K562 (cell line): ENCODE data around the gene RAB3GAP2. TPM values are rescaled to one million over a fixed set of nuclear protein-coding genes. Genes with fewer than 3 reads are reported as not detected.

Source experiments
- ATAC-seq: fragments of 200-7000 bp; cut with Tn5 transposase; 3 replicates; pipeline ENCODE4 v1.9.1; 2020; ENCODE audit warnings: moderate library complexity
- BruUV-seq: library from RNA; stranded (reverse); fragments of 400-500 nt; replicated peaks from 2 replicates; lab custom pipeline; 2021; lab: Mats Ljungman, UMichigan
- CTCF ChIA-PET: fragments of 300-600 bp; formaldehyde crosslinking; extraction: SDS; loops from one replicate; lab custom pipeline; 2021; ENCODE audit warnings: low intra/inter-chr PET ratio; lab: Yijun Ruan, JAX
- POLR2A ChIA-PET: fragments of 300-600, 350-650 bp; sonication (Branson Sonifier 250); formaldehyde crosslinking; extraction: SDS; loops from one replicate; lab custom pipeline; 2021; ENCODE audit warnings: antibody characterized with exemption, inconsistent platforms; lab: Yijun Ruan, JAX
- DNase-seq, 4 experiments: peaks; one replicate each; pipeline versions ENCODE4 v3.0.0 to v3.0.0-alpha.2; 2011 to 2018; ENCODE audit warnings: low spot score in 3 of 4, mixed read lengths in 3 of 4; ENCODE audit errors: extremely low read depth in 1 of 4
- FAIRE-seq: peaks from 2 replicates; lab custom pipeline; 2011; peaks lifted over from hg19 to GRCh38; lab: Jason Lieb, UNC
- H2AFZ ChIP-seq: 2 replicates; pipeline ENCODE4 v1.6.0; 2011; ENCODE audit warnings: low read depth, low read length, control low read depth, inconsistent platforms
- H3K27ac ChIP-seq: fragments of 200-600 bp; 3 replicates; pipeline ENCODE4 v1.8.0; 2011; ENCODE audit warnings: low read depth, mild to moderate bottlenecking, control low read depth, inconsistent platforms, low read length, moderate library complexity, mixed read lengths; ENCODE audit errors: extremely low read depth
- H3K27me3 ChIP-seq, 2 experiments: fragments of 300-600 bp in 1 of 2; 2 replicates in 1 of 2; 3 replicates in 1 of 2; pipeline versions ENCODE4 v1.6.0 to v1.8.0; 2011; ENCODE audit warnings: inconsistent platforms in 2 of 2, low read length in 2 of 2, mild to moderate bottlenecking in 1 of 2, mixed read lengths in 1 of 2, moderate library complexity in 1 of 2; ENCODE audit not compliant: control insufficient read depth in 2 of 2, insufficient read depth in 2 of 2
- H3K36me3 ChIP-seq: fragments of 300-600 bp; 3 replicates; pipeline ENCODE4 v1.8.0; 2011; ENCODE audit warnings: mild to moderate bottlenecking, low read length, inconsistent platforms; ENCODE audit not compliant: control insufficient read depth, insufficient read depth
- H3K4me1 ChIP-seq, 2 experiments: fragments of 200-600 bp in 1 of 2; replicated peaks in 1 of 2; 2 replicates in 1 of 2; 3 replicates in 1 of 2; pipeline versions ENCODE4 v1.5.1 to v1.8.0; 2011; ENCODE audit warnings: inconsistent platforms in 2 of 2, low read length in 2 of 2, mild to moderate bottlenecking in 1 of 2, mixed read lengths in 1 of 2, moderate library complexity in 1 of 2; ENCODE audit not compliant: control insufficient read depth in 2 of 2, insufficient read depth in 2 of 2
- H3K4me2 ChIP-seq: 2 replicates; pipeline ENCODE4 v1.6.1; 2011; ENCODE audit warnings: low read length, control low read depth, inconsistent platforms, mixed read lengths; ENCODE audit not compliant: insufficient read depth
- H3K4me3 ChIP-seq: fragments of 200-600 bp; sonication (generic), shearing (Covaris generic); 2 replicates; pipeline ENCODE4 v1.5.1; 2016; ENCODE audit warnings: control low read depth, inconsistent platforms
- H3K79me2 ChIP-seq: fragments of 200-600 bp; 3 replicates; pipeline ENCODE4 v1.8.0; 2011; ENCODE audit warnings: low read length, inconsistent platforms; ENCODE audit not compliant: control insufficient read depth, insufficient read depth
- H3K9ac ChIP-seq, 2 experiments: 2 replicates each; pipeline versions ENCODE4 v1.6.0 to v1.6.1; 2011; ENCODE audit warnings: low read depth in 2 of 2, low read length in 2 of 2, control low read depth in 1 of 2, inconsistent platforms in 1 of 2, mild to moderate bottlenecking in 1 of 2, mixed read lengths in 1 of 2; ENCODE audit not compliant: insufficient read depth in 1 of 2
- H3K9me1 ChIP-seq: one replicate; pipeline ENCODE4 v1.6.0; 2011; ENCODE audit warnings: inconsistent platforms, mild to moderate bottlenecking, low read length, moderate library complexity; ENCODE audit not compliant: control insufficient read depth, insufficient read depth
- H3K9me3 ChIP-seq: replicated peaks from 2 replicates; pipeline ENCODE4 v1.5.1; 2011; ENCODE audit warnings: low read depth, low read length, inconsistent platforms; ENCODE audit not compliant: control insufficient read depth, insufficient read depth
- H4K20me1 ChIP-seq: replicated peaks from 2 replicates; pipeline ENCODE4 v1.6.1; 2011; ENCODE audit warnings: low read length, inconsistent platforms, mixed read lengths; ENCODE audit not compliant: control insufficient read depth, insufficient read depth
- ARID1B ChIP-seq: fragments of 450-650 bp; IDR thresholded peaks from 2 replicates; pipeline ENCODE4 v1.6.1; 2016; ENCODE audit warnings: antibody characterized with exemption, mild to moderate bottlenecking, inconsistent platforms
- BCL6 ChIP-seq: fragments of 250-450 bp; sonication (Bioruptor Pico); IDR thresholded peaks from 2 replicates; pipeline ENCODE4 v1.4.0; 2020
- EHMT2 ChIP-seq: fragments of 450-650 bp; IDR thresholded peaks from 2 replicates; pipeline ENCODE4 v1.6.1; 2018; ENCODE audit warnings: antibody characterized with exemption
- FOXA1 ChIP-seq: fragments of 450-650 bp; IDR thresholded peaks from 2 replicates; pipeline ENCODE4 v1.6.1; 2016; ENCODE audit warnings: mild to moderate bottlenecking, borderline replicate concordance
- KAT8 ChIP-seq: fragments of 450-650 bp; IDR thresholded peaks from 2 replicates; pipeline ENCODE4 v1.6.1; 2016; ENCODE audit warnings: low read depth, mild to moderate bottlenecking
- KDM1A ChIP-seq, 2 experiments: fragments of 450-650 bp; IDR thresholded peaks; 2 replicates each; pipeline ENCODE4 v1.6.1; 2016; ENCODE audit warnings: mild to moderate bottlenecking in 2 of 2
- NEUROD1 ChIP-seq: fragments of 150-350 bp; IDR thresholded peaks from 2 replicates; pipeline ENCODE4 v1.6.1; 2014; ENCODE audit warnings: borderline replicate concordance, low read length, low read depth; ENCODE audit not compliant: partially characterized antibody
- SMAD4 ChIP-seq: fragments of 250-450 bp; sonication (Bioruptor Pico); conservative IDR thresholded peaks from 2 replicates; pipeline ENCODE4 v1.8.0; 2021; ENCODE audit warnings: inconsistent platforms, mild to moderate bottlenecking, moderate library complexity
- TRIM28 ChIP-seq: fragments of 450-650 bp; IDR thresholded peaks from 2 replicates; pipeline ENCODE4 v1.6.1; 2017
- ZBTB1 ChIP-seq: sonication (generic); formaldehyde crosslinking; IDR thresholded peaks from 2 replicates; pipeline ENCODE4 v1.8.1; 2023; ENCODE audit warnings: missing genetic modification reagents, low read depth, mild to moderate bottlenecking, borderline replicate concordance
- ZC3H11A ChIP-seq: IDR thresholded peaks from 2 replicates; pipeline ENCODE4 v1.6.1; 2012; ENCODE audit warnings: low read depth, low read length, improper control_type of control experiment
- ZNF217 ChIP-seq: sonication (generic); formaldehyde crosslinking; IDR thresholded peaks from 2 replicates; pipeline ENCODE4 v1.8.0; 2022; ENCODE audit warnings: mild to moderate bottlenecking, missing genetic modification reagents
- WGBS: fragments of 100-300 bp; shearing (Covaris generic); methylation state at CpG from one replicate; pipeline ENCODE4 v1.1.6; 2016; ENCODE audit warnings: low coverage, mixed read lengths; ENCODE audit not compliant: insufficient coverage; ENCODE audit errors: missing lambda C conversion rate; 5-methylcytosine and 5-hydroxymethylcytosine counted together
- in situ Hi-C: fragments of 300-500 bp; cut with MboI; formaldehyde crosslinking; loops from 4 replicates; pipeline ENCODE4 v1.15.0; 2018; ENCODE audit warnings: inconsistent platforms, mixed read lengths
- intact Hi-C: fragments of 100-400 bp; cut with micrococcal nuclease; formaldehyde crosslinking; loops from 2 replicates; pipeline ENCODE4 v1.14.2; 2022
- polyA plus RNA-seq, 8 experiments: library from polyadenylated mRNA; depleted of rRNA in 4 of 8; stranded (reverse) in 5 of 8; unstranded in 3 of 8; fragments of >200 nt; fragmentation: Nextera tagmentation in 2 of 8; fragmentation: Illumina TruSeq in 1 of 8; extraction: Ambion mirVana in 2 of 8; extraction: Trizol in 1 of 8; gene quantifications; 2 replicates each; pipeline versions ENCODE4 v1.2.1 to v1.2.3, GENCODE V29; 2011 to 2014; ENCODE audit warnings: inconsistent platforms in 1 of 8, missing spikeins in 1 of 8
- total RNA-seq, 7 experiments: library from RNA; depleted of rRNA in 6 of 7; stranded (reverse); fragments of >200 nt in 6 of 7; fragmentation: Illumina TruSeq in 2 of 7; extraction: Trizol in 2 of 7; gene quantifications; 2 replicates each; pipeline versions ENCODE4 v1.2.1 to v1.2.3, GENCODE V29; 2011 to 2021; ENCODE audit warnings: low replicate concordance in 1 of 7
- TF ChIP-seq, protein P1 (sequence below): fragments of 150-350 bp; conservative IDR thresholded peaks from 2 replicates; pipeline ENCODE4 v1.6.1; 2014; ENCODE audit warnings: low read length
- TF ChIP-seq, protein P2 (sequence below), 3 experiments: IDR thresholded peaks in 2 of 3; conservative IDR thresholded peaks in 1 of 3; 2 replicates each; pipeline ENCODE4 v1.5.1; 2011 to 2012; ENCODE audit warnings: low read length in 3 of 3, mild to moderate bottlenecking in 3 of 3, control low read depth in 2 of 3, improper control_type of control experiment in 1 of 3, inconsistent platforms in 1 of 3, low read depth in 1 of 3, mixed read lengths in 1 of 3, moderate library complexity in 1 of 3; ENCODE audit not compliant: insufficient read depth in 2 of 3
- TF ChIP-seq, protein P3 (sequence below): fragments of 200-800 bp; sonication (Bioruptor generic); IDR thresholded peaks from 2 replicates; pipeline ENCODE4 v1.6.1; 2016; ENCODE audit warnings: missing genetic modification characterization, missing compliant biosample characterization

Gene RAB3GAP2
- total and polyA plus RNA-seq, 9 of the 15 experiments (the other 6 are each of a cell fraction or from before 2014, with no cell fraction given), result 14.1 to 69.1 (median 32.2) TPM

DNA sequence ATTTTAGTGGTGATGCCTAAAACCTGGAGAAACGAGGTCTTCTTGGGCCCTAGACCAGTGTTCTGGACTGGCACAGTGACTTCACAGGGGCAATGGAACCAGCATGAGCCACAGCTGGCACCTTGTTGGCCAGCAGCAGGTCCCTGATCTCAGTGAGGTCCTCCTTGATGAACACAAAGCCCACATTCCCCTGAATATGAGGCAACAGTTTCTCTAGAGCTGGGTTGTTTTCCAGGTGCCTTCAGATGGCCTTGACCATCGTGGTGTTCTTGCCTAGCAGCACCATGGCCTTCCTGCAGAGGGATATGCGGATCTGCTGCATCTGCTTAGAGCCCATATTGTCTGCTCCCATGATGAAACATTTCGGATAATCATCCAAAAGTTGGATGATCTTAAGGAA, 44.9 kb upstream of the RAB3GAP2 start:
- Histone ChIP-seq H3K27me3 (peaks cover 0 to 13% of the 10 kb centered on the region in 2 experiments; a peak in 3 of 5 replicates), H3K27ac (no peak overlapping the region), H4K20me1 (no peaks in the 10 kb centered on the region), H2AFZ (no peak overlapping the region), H3K9me1 (no peaks in the 10 kb centered on the region), H3K4me2 (no peak overlapping the region), H3K36me3 (no peaks in the 10 kb centered on the region), H3K4me3 (no peak overlapping the region), H3K9ac (no peak overlapping the region), H3K4me1 (no peaks in the 10 kb centered on the region), H3K9me3 (no peaks in the 10 kb centered on the region), H3K79me2 (no peaks in the 10 kb centered on the region)
- ChIA-PET CTCF (no interaction called here), POLR2A (no interaction called here)
- 3% methylated on average over 4 of the region's 4 CpGs for WGBS
- no peak for ATAC-seq
- in situ Hi-C loops, result no loop called here
- intact Hi-C loops, result no loop called here
- DNase-seq, result no peak
- no TSS peak for BruUV-seq
- no peak for FAIRE-seq
- TF ChIP-seq ZBTB1, result no peak
- TF ChIP-seq ZNF217 (CRISPR knock-in tag), result no peak
- TF ChIP-seq FOXA1, result no peak
- no peak for TF ChIP-seq NEUROD1
- TF ChIP-seq KDM1A (IDR thresholded peaks at IDR 0.05), result no peak
- TF ChIP-seq TRIM28, result no peak
- no peak for TF ChIP-seq KAT8
- TF ChIP-seq ZC3H11A, result no peak
- TF ChIP-seq ARID1B, result no peak
- no peak for TF ChIP-seq BCL6 (CRISPR knock-in tag)
- TF ChIP-seq, protein P1, sequence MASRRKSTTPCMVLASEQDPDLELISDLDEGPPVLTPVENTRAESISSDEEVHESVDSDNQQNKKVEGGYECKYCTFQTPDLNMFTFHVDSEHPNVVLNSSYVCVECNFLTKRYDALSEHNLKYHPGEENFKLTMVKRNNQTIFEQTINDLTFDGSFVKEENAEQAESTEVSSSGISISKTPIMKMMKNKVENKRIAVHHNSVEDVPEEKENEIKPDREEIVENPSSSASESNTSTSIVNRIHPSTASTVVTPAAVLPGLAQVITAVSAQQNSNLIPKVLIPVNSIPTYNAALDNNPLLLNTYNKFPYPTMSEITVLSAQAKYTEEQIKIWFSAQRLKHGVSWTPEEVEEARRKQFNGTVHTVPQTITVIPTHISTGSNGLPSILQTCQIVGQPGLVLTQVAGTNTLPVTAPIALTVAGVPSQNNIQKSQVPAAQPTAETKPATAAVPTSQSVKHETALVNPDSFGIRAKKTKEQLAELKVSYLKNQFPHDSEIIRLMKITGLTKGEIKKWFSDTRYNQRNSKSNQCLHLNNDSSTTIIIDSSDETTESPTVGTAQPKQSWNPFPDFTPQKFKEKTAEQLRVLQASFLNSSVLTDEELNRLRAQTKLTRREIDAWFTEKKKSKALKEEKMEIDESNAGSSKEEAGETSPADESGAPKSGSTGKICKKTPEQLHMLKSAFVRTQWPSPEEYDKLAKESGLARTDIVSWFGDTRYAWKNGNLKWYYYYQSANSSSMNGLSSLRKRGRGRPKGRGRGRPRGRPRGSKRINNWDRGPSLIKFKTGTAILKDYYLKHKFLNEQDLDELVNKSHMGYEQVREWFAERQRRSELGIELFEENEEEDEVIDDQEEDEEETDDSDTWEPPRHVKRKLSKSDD, result no peak
- TF ChIP-seq, protein P2, sequence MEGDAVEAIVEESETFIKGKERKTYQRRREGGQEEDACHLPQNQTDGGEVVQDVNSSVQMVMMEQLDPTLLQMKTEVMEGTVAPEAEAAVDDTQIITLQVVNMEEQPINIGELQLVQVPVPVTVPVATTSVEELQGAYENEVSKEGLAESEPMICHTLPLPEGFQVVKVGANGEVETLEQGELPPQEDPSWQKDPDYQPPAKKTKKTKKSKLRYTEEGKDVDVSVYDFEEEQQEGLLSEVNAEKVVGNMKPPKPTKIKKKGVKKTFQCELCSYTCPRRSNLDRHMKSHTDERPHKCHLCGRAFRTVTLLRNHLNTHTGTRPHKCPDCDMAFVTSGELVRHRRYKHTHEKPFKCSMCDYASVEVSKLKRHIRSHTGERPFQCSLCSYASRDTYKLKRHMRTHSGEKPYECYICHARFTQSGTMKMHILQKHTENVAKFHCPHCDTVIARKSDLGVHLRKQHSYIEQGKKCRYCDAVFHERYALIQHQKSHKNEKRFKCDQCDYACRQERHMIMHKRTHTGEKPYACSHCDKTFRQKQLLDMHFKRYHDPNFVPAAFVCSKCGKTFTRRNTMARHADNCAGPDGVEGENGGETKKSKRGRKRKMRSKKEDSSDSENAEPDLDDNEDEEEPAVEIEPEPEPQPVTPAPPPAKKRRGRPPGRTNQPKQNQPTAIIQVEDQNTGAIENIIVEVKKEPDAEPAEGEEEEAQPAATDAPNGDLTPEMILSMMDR (IDR thresholded peaks at IDR 0.05 in 2 of 3, conservative IDR thresholded peaks at IDR 0.05 in 1 of 3; ENCODE audit: insufficient read depth in 2 of 3, low read depth in 1 of 3, low read length in 3 of 3), result no peak
- TF ChIP-seq, protein P3, sequence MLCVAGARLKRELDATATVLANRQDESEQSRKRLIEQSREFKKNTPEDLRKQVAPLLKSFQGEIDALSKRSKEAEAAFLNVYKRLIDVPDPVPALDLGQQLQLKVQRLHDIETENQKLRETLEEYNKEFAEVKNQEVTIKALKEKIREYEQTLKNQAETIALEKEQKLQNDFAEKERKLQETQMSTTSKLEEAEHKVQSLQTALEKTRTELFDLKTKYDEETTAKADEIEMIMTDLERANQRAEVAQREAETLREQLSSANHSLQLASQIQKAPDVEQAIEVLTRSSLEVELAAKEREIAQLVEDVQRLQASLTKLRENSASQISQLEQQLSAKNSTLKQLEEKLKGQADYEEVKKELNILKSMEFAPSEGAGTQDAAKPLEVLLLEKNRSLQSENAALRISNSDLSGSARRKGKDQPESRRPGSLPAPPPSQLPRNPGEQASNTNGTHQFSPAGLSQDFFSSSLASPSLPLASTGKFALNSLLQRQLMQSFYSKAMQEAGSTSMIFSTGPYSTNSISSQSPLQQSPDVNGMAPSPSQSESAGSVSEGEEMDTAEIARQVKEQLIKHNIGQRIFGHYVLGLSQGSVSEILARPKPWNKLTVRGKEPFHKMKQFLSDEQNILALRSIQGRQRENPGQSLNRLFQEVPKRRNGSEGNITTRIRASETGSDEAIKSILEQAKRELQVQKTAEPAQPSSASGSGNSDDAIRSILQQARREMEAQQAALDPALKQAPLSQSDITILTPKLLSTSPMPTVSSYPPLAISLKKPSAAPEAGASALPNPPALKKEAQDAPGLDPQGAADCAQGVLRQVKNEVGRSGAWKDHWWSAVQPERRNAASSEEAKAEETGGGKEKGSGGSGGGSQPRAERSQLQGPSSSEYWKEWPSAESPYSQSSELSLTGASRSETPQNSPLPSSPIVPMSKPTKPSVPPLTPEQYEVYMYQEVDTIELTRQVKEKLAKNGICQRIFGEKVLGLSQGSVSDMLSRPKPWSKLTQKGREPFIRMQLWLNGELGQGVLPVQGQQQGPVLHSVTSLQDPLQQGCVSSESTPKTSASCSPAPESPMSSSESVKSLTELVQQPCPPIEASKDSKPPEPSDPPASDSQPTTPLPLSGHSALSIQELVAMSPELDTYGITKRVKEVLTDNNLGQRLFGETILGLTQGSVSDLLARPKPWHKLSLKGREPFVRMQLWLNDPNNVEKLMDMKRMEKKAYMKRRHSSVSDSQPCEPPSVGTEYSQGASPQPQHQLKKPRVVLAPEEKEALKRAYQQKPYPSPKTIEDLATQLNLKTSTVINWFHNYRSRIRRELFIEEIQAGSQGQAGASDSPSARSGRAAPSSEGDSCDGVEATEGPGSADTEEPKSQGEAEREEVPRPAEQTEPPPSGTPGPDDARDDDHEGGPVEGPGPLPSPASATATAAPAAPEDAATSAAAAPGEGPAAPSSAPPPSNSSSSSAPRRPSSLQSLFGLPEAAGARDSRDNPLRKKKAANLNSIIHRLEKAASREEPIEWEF (CRISPR knock-in tag), result no peak
- no peak for TF ChIP-seq SMAD4 (CRISPR knock-in tag)
- TF ChIP-seq EHMT2, result no peak
